Measurements from ENCODE around the gene SIGLEC8. TPM values are rescaled to one million over a fixed set of nuclear protein-coding genes. Genes with fewer than 3 reads are reported as not detected.

The SIGLEC8 gene
- total RNA-seq, 1 donor from 2014 or later = not detected

DNA sequence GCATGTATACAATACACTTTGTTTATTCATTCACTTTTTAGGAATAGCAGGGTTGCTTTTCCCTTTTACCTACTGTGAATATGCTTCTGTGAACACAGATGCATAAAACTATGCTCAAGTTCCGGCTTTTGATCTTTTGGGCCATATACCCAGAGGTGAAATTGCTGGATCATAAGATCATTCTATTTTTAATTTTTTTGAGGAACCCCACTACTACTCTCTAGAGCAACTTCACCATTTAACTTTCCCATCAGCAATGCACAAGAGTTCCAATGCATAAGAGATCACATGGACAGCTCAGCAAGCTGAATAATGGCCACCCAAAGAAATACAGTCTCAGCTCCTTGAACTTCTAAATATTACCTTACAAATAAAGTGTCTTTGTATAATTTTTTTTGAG lies 23.8 kb downstream of the SIGLEC8 start:
- DNase-seq (ENCODE audit: extremely low spot score, unreplicated experiment) = no peak
- H3K9me3 Mint-ChIP-seq (ENCODE audit: unreplicated experiment) = no peaks in the 10 kb centered on the region
- TF ChIP-seq, protein P1, sequence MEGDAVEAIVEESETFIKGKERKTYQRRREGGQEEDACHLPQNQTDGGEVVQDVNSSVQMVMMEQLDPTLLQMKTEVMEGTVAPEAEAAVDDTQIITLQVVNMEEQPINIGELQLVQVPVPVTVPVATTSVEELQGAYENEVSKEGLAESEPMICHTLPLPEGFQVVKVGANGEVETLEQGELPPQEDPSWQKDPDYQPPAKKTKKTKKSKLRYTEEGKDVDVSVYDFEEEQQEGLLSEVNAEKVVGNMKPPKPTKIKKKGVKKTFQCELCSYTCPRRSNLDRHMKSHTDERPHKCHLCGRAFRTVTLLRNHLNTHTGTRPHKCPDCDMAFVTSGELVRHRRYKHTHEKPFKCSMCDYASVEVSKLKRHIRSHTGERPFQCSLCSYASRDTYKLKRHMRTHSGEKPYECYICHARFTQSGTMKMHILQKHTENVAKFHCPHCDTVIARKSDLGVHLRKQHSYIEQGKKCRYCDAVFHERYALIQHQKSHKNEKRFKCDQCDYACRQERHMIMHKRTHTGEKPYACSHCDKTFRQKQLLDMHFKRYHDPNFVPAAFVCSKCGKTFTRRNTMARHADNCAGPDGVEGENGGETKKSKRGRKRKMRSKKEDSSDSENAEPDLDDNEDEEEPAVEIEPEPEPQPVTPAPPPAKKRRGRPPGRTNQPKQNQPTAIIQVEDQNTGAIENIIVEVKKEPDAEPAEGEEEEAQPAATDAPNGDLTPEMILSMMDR (IDR thresholded peaks at IDR 0.05) = no peak
- H3K27me3 Mint-ChIP-seq (ENCODE audit: unreplicated experiment) = no peaks in the 10 kb centered on the region
- H3K4me1 Mint-ChIP-seq (ENCODE audit: unreplicated experiment) = no peaks in the 10 kb centered on the region
- H3K27ac Mint-ChIP-seq (ENCODE audit: unreplicated experiment) = no peak overlapping the region
- H3K36me3 Mint-ChIP-seq (ENCODE audit: unreplicated experiment) = no peaks in the 10 kb centered on the region
- no peak overlapping the region for H3K4me3 Mint-ChIP-seq (ENCODE audit: unreplicated experiment)

DNA sequence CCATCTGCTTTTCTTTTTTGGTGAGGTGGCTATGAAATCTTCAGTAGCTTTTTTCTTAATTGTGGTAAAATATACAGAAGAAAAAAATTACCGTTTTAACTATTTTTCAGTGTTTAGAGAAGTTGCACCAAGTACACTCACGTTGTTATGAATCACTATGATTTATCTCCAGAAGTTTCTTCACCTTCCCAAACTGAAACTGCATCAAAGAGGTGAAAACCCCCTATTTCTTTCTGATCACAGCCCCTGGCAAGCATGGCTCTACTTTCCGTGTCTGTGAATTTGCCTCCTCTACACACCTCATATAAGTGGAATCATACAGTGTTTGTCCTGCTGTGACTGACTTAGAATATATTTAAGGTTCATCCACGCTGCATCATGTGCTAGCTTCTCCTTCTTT lies 25.2 kb downstream of the SIGLEC8 start:
- Mint-ChIP-seq H3K36me3 (ENCODE audit: unreplicated experiment) (no peaks in the 10 kb centered on the region), H3K4me3 (ENCODE audit: unreplicated experiment) (no peak overlapping the region), H3K27ac (ENCODE audit: unreplicated experiment) (no peak overlapping the region), H3K4me1 (ENCODE audit: unreplicated experiment) (no peaks in the 10 kb centered on the region), H3K27me3 (ENCODE audit: unreplicated experiment) (no peaks in the 10 kb centered on the region), H3K9me3 (ENCODE audit: unreplicated experiment) (no peaks in the 10 kb centered on the region)
- no peak for DNase-seq (ENCODE audit: extremely low spot score, unreplicated experiment)
- TF ChIP-seq, protein P1 (IDR thresholded peaks at IDR 0.05) = no peak

DNA sequence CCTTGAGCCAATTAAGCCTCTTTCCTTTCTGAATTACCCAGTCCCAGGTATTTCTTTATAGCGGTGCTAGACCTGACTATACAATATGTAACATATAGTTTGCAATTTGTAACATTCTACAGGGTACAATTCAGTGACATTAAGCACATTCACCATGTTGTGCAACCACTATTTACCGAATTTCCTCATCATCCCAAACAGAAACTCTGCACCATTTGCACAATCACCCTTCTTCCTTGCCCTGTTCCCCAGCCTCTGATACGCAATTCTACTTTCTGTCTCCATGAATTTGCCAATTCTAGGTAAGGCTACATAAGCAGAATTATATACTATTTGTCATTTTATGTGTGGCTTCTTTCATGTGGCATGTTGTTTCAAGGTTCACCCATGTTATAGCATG lies 27.1 kb downstream of the SIGLEC8 start:
- Mint-ChIP-seq H3K4me1 (ENCODE audit: unreplicated experiment) (no peaks in the 10 kb centered on the region), H3K36me3 (ENCODE audit: unreplicated experiment) (no peaks in the 10 kb centered on the region), H3K27me3 (ENCODE audit: unreplicated experiment) (no peaks in the 10 kb centered on the region), H3K27ac (ENCODE audit: unreplicated experiment) (no peak overlapping the region), H3K4me3 (ENCODE audit: unreplicated experiment) (no peak overlapping the region), H3K9me3 (ENCODE audit: unreplicated experiment) (no peaks in the 10 kb centered on the region)
- no peak for DNase-seq (ENCODE audit: extremely low spot score, unreplicated experiment)
- TF ChIP-seq, protein P1 (IDR thresholded peaks at IDR 0.05) = no peak

DNA sequence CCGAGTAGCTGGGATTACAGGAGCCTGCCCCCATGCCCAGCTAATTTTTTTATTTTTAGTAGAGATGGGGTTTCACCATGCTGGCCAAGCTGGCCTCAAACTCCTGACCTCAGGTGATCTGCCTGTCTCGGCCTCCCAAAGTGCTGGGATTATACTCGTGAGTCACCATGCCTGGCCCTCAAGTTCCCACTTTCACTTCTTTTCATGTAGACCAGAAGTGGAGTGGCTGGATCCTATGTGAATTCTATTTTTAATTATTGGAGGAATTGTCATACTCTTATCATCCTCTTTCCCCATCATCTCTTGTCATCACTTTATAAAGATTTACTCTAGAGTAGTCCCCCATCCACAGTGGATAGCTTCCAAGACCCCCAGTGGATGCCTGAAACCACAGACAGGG lies 28.0 kb downstream of the SIGLEC8 start:
- H3K4me3 Mint-ChIP-seq (ENCODE audit: unreplicated experiment) = no peak overlapping the region
- no peaks in the 10 kb centered on the region for H3K4me1 Mint-ChIP-seq (ENCODE audit: unreplicated experiment)
- H3K9me3 Mint-ChIP-seq (ENCODE audit: unreplicated experiment) = no peaks in the 10 kb centered on the region
- TF ChIP-seq, protein P1 (IDR thresholded peaks at IDR 0.05) = no peak
- no peak overlapping the region for H3K27ac Mint-ChIP-seq (ENCODE audit: unreplicated experiment)
- DNase-seq (ENCODE audit: extremely low spot score, unreplicated experiment) = no peak
- no peaks in the 10 kb centered on the region for H3K36me3 Mint-ChIP-seq (ENCODE audit: unreplicated experiment)
- no peaks in the 10 kb centered on the region for H3K27me3 Mint-ChIP-seq (ENCODE audit: unreplicated experiment)

DNA sequence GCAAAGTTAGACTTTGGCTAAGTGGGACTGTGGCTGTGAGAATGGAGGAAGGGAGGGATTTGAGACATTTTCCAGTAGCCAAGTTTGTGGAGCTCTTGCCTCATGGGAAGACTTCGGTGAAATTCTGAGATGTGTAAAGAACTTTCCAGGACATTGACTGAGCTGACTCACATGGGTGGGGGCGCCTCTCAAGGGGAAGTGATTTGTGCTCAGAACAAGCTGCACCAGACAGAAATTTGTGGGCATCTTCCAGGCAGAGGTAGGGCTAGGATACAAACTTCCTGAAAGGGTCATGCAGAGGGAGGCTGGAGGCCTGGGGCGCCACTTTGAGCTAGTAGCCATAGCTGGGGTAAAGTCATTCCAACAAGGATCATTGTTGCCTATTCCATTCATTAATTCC lies 31.1 kb downstream of the SIGLEC8 start:
- H3K27me3 Mint-ChIP-seq (ENCODE audit: unreplicated experiment) = no peaks in the 10 kb centered on the region
- no peaks in the 10 kb centered on the region for H3K36me3 Mint-ChIP-seq (ENCODE audit: unreplicated experiment)
- no peaks in the 10 kb centered on the region for H3K4me1 Mint-ChIP-seq (ENCODE audit: unreplicated experiment)
- H3K4me3 Mint-ChIP-seq (ENCODE audit: unreplicated experiment) = no peak overlapping the region
- TF ChIP-seq, protein P1 (IDR thresholded peaks at IDR 0.05) = no peak
- H3K9me3 Mint-ChIP-seq (ENCODE audit: unreplicated experiment) = no peaks in the 10 kb centered on the region
- DNase-seq (ENCODE audit: extremely low spot score, unreplicated experiment) = no peak
- H3K27ac Mint-ChIP-seq (ENCODE audit: unreplicated experiment) = no peak overlapping the region
